Hypothalamus (tissue), 51 donors: ENCODE measurements around the gene ZNF580.
A peak's percentile ranks its signal among the peaks of the same experiment; 100 is the strongest.

ENCODE experiments used
- DNase-seq, 51 donors: peaks; one replicate each; lab custom pipeline; 2025; lab: John Stamatoyannopoulos, UW

The ZNF580 gene

DNA sequence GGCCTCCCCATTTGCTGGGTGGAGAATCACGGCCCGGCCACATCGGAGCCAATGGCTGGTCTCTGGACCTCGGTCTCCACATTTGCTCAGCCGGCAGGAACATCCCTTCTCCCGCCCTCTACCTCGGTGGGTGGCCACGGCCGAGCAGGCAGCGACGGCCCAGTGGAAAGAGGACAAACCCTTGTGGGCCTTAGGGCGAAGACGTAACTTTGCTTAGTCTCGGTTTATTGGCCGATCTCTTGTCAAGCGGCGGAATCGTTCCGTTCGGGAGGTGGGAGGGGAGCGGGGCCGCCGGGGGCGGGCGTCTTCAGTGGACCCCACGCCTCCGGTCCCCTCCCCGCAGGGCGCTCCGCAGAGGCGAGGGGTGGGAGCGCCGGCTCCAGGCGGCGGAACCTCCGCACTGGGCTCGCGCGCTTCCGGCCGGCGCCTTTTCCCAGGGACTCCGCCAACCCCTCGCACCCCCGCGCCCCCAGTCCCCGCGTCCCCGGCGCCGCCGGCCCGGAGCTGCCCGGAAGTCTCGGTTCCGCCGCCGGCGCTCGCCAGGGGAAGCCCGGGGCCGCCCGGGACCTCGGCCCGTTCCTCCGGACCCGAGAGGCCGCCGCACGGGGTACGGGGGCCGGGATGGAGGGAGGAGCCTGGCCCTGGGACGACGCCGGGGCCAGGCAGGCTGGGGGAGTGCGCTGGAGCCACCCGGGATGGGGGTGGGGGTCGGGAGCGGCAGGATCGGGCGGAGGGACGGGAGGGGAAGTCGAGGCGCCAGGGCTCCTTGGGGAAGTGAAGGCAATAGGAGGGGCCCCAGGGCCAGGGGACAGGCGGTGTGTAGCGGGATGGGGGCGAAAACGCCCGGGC is at the start of gene ZNF580:
TSS of gene ZNF580 (plus strand) at position 426 of the 849 bp plus-strand sequence. CDS start 1,507 bp downstream, outside the sequence.
- DNase-seq, result peak in 46 of 51 donors; percentile 21 to 84 (median 68)

GRCh38 chr19:55591555-55591954 is 49.2 kb upstream of the ZNF580 start:
- DNase-seq, result no peak

DNA sequence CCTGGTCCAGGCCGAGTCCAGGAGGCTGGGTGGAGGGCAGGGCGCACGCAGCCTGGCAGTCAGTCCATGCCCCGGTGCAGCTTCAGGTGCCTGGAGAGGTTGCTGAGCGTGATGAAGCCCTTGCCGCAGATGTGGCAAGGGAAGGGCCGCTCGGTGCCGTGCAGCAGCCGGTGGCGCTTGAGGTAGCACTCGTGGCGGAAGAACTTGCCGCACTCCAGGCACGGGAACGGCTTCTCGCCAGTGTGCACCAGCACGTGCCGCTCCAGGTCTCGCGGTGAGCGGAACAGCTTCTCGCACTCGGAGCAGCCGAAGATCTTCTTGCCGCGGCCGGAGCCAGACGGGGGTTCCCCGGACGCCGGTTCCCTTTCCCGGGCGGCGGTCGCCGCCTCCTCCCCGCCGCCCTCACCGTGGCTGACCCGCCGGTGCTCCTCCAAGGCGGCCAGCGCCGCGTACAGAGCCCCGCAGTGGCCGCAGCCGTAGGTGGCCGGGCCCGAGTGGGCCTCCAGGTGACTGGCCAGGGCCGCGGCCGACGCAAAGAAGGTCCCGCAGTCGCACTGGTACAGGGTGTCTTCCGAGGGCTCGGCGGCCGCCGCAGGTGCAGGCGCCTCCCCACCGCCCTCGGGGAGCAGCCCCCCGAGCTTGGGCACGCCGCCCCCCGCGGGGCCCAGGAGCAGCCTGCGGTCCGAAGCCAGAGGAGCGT is 48.3 kb upstream of the ZNF580 start:
- no peak for DNase-seq

- no peak for DNase-seq
These were observed 47.6 kb upstream of the ZNF580 start for GRCh38 chr19:55593096-55593772.

DNA sequence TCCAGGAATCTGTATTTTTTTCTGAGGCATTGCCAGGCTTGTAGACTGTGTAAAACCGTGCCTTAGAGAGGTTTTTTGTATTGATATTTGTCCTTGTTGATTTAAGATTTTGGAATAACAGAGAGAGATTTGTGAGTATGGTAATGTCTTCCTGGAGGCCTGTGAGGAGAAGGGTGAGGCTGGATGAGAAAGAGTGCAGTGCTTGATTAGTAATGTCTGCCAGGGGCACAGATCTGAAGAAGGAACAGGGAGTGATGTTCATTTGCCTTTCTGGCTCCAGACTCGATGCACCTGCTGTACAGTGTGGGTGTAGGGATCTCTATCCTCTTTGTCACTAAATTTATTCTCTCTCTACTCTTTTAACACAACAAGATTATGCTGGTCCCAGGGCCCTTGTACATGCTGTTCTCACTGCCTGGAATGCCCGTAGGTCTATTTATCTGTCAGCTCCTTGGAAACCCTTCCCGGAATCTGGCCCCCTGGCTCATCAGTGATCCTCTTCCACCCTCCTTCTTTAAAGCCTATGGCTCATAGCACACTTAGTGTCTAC is 45.7 kb upstream of the ZNF580 start:
- no peak for DNase-seq

DNA sequence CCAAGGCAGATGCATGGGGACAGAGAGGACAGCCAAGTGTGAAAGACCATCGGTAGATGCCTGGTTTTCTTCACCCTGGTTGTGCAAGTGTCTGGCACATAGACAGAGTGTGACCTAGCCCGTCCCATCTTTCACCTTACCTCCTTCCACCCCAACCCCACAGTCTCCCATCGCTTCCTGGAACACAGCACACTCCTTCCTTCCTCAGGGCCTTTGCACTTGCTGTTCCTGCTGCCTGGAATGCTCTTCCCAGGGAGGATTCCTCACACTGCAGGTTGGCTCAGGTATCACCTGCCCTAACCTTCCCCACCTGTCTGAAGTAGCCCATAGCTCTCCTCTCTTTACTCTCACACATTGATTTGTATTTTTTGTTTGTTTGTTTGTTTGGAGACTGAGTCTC is 44.5 kb upstream of the ZNF580 start:
- DNase-seq, result no peak

DNA sequence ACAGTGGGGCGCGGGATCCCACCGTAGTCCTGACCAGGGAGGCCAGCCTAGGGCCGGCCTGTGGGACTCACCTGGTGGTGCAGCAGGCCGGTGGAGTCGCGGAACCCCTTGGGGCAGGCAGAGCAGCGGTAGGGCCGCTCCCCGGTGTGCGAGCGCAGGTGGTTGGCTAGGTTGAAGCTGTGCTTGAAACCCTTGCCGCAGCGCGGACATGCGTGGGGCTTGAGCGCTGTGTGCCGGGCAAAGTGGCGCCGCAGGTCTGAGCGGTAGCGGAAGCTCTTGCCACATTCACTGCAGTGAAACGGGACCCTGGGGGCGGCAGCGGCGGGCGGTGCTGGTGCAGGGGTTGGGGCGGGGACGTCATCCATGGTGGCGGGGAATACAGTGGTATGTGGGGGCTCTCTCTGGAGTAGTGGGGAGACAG is 43.3 kb upstream of the ZNF580 start:
- no peak for DNase-seq

GRCh38 chr19:55598034-55598433 is 42.8 kb upstream of the ZNF580 start:
- DNase-seq, result no peak

DNA sequence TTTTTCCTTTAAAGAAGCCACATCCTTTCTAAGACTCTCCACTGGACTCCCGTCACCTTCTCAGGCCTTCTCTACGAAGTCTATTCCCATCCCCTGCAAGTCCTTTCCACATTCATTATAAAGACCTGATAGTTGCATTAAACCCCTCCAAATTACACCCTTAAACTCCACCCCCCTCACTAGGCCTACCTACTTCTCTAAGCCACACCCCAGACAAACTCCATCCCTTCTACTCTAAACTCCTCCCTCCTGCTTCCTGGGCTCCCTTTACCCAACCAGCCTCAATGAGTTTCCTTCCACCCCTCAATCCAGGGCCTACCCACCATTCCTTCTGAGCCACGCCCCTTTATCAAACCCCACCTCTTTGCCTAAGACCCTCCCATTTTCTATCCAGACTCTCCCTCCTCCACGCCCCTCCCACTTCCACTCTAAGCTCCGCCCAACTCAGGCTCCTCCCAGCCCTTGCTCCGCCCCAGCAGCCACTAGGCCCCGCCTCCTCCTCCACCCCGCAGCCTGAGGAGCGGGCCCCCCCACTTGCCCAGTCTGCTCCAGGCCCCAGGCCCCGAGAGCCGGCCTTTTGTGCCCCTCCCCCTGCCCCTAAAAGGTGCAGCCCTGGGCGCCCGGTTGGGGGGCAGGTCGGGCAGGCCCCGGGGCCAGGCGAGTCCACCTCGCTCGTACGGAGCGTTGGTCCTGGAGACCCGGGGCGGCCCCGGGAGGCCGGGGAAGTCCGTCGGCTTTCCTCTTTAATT is 41.9 kb upstream of the ZNF580 start:
- DNase-seq, result peak; percentile 73 to 98 (median 89)

DNA sequence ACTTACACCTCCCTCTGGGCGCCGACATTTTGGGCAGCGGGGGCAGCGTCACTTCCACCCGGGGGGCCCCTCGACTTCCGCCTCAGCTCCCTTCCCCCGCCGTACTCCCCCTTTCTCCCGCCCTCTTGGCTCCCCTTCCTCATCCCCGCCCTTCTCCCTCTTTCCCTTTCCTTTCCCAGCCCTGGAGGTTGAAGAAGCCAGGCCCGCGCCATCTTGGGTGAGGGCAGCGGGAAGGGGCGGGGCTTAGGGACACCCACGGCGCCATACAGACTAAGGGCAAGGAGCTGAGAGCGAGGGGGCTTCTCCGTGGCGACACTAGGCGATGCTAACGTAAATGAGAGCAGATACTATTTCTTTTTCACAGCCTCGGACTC is 41.3 kb upstream of the ZNF580 start, which contains the start of gene FIZ1:
TSS of gene FIZ1 (minus strand) at position 50 of the 374 bp plus-strand sequence. CDS start 1,652 bp downstream, outside the sequence.
- peak; percentile 90 to 100 (median 97) for DNase-seq

DNA sequence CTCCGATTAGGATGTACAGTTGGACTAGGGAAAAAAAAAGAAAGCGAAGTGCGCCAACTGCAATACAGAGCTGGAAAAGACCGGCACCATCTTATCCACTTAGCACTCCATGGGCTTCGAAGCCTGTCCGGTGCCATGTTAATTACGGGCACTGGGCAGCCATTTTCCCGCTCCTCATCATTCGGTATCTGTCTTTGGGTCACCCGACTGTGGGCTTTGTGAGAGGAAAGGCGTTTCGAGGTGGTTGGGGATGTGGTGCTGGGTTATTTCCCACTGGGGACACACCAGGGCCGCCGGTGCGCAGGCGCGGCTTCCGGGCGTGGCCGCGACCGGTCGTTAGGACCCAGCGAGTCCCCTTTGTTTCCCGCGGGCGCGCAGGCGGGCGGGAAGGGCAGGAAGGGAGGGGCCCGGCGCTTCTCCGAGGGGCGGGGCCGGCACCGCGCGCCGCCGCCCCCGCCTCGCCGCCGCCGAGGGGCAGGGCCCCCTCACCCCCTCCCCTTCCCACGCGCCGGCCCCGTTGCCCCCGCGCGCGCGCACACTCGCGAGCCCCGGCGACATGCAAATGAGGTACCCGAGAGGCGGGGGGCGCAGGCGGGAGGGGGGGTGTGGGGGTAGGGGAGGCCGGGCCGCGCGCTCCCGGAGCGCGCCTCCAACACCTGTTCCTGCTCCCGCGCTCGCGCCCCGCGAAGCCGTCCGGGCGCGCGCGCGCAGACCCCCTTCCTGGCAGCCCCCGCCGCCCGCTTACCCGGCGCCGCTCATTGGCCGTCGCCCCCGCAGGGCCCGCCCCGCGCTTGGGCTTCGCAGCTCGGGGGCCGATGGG is 40.8 kb upstream of the ZNF580 start, which contains the start of gene ZNF524:
TSS of gene ZNF524 (plus strand) at position 447 of the 820 bp plus-strand sequence. CDS start 1,825 bp downstream, outside the sequence.
- peak; percentile 73 to 100 (median 90) for DNase-seq

DNA sequence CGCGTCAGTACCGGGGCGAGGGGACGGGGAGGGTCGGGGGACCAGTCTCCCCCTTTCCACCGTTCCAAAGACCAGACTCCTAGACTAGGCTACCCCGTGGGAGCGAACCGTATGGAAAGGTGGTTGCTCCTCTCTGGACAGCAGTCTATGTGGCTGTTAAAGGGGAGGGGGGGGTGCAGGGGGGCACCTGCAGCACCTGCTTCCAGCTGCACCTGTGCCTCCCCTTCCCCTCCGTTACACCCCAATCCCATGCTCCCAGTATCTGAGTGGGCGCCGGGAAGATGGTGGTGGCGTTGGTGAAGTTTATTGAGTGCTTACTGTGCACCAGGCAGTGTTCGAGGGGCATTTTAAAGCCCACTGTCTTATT is 40.2 kb upstream of the ZNF580 start:
- DNase-seq, result peak in 2 of 51 donors; percentile 43 to 44

DNA sequence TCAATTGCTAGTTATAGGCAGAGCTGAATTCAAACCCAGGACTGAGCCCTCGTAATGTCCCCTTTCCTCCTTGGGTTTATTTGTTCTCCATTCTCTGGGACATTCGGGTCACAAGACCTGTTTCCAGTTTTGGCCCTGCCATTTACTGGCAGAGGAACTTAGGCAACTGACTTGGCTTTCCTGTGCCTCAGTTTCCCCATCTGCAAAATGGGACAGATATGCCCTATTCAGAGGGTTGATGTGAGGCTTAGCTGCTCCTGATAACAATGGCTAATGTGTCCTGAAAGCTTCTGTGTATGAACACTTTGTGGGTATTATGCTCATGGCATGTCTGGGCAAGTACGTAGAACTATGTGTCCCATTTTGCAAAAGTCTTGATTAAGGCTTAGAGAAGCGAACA is 39.7 kb upstream of the ZNF580 start:
- no peak for DNase-seq

DNA sequence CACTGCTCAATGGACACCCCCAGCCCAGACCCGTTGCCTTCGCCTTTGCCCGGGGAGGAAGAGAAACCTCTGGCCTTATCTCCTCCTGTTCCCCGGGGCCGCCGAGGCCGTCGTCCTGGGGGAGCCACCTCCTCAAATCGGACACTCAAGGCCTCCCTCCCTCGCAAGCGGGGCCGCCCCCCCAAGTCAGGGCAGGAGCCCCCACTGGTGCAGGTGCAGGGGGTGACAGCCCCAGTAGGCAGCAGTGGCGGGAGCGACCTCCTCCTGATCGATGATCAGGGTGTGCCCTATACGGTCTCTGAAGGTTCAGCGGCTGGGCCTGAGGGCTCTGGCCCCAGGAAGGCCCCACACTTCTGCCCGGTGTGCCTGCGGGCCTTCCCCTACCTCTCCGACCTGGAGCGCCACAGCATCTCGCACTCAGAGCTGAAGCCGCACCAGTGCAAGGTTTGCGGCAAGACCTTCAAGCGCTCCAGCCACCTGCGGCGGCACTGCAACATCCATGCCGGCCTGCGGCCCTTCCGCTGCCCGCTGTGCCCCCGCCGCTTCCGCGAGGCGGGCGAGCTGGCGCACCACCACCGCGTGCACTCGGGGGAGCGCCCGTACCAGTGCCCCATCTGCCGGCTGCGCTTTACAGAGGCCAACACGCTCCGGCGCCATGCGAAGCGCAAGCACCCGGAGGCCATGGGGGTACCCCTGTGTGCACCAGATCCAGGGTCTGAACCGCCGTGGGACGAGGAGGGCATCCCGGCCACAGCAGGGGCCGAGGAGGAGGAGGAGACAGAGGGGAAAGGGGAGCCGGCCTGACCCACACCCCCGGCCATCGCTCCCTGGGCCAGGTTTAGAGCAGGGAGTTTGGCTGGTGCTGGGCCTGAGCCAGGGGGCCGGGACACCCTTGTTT is 38.4 kb upstream of the ZNF580 start:
- DNase-seq, result no peak

DNA sequence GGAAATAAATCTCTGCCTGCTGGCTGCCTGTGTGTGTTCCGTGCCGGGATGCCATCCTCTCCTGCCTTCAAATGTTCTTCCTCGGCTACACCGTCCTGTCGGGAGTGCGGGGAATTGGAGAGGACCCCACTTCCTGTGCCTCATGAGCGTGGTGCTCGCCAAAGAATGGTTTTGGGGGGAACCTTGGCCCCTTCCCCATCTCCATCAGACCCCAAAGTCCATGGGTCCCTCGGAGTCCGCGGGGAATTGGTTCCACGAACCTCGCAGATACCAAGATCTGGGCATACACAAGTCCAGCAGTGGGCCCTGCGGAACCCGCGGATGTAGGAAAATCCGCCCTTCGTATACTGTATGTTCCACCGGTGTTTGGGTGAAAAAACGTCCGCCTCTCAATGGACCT is 37.7 kb upstream of the ZNF580 start:
- DNase-seq, result no peak

- DNase-seq, result no peak
These were observed 37.1 kb upstream of the ZNF580 start for GRCh38 chr19:55603581-55604292.

DNA sequence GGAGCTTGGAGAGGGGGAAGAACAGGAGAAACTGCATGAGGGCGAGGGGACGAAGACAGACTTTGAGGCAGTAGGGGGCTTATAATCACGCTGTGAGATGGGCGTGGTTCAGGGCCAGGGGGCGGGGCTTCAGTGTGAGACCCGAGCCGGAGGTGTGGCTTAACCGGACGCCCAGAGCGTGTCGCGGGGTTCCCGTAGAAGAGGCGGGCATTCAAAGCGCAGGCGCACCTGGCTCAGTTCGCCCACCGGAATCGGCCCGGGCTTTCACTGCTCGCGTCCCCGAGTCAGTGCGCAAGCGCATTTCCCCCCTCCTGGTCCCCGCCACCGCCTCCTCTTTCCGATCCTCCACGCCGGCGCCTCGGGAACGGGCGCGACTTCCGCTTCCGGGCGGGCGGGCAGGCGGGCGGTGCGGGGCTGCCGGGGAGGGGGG is 35.6 kb upstream of the ZNF580 start:
- peak; percentile 58 to 98 (median 92) for DNase-seq
